Body of pancreas (tissue), 4 donors: ENCODE results near the gene WDR1. TPM values are rescaled to one million over a fixed set of nuclear protein-coding genes. Genes with fewer than 3 reads are reported as not detected.
A peak's percentile ranks its signal among the peaks of the same experiment; 100 is the strongest.

ENCODE experiments used
- ATAC-seq: fragments of 150-250 bp; one replicate; pipeline ENCODE4 v1.9.1; 2016
- DNase-seq, 4 donors: peaks; one replicate each; pipeline ENCODE4 v3.0.0-alpha.2; 2019
- H3K27ac ChIP-seq, 4 donors: fragments of 200-600 bp; sonication (generic); 1 replicate in 3 of 4; 2 replicates in 1 of 4; pipeline versions ENCODE4 v1.5.1 to v1.6.1; 2016 to 2019; ENCODE audit warnings: mild to moderate bottlenecking in 1 of 4, mixed read lengths in 1 of 4, moderate library complexity in 1 of 4
- H3K27me3 ChIP-seq, 2 donors: fragments of 200-600 bp; sonication (generic); one replicate each; pipeline ENCODE4 v1.6.0; 2016; ENCODE audit warnings: mild to moderate bottlenecking in 1 of 2
- H3K36me3 ChIP-seq, 2 donors: fragments of 200-600 bp; sonication (generic); replicated peaks in 1 of 2; 2 replicates each; pipeline ENCODE4 v1.5.1; 2016; ENCODE audit warnings: low read depth in 2 of 2; ENCODE audit not compliant: insufficient read depth in 1 of 2
- H3K4me1 ChIP-seq: fragments of 200-600 bp; sonication (generic); one replicate; pipeline ENCODE4 v1.6.0; 2016
- H3K4me3 ChIP-seq, 2 donors: fragments of 200-600 bp; sonication (generic); 1 replicate in 1 of 2; 2 replicates in 1 of 2; pipeline ENCODE4 v1.5.1; 2016 to 2019
- H3K9me3 ChIP-seq, 3 donors: fragments of 200-600 bp; sonication (generic); 1 replicate in 2 of 3; 2 replicates in 1 of 3; pipeline ENCODE4 v1.5.1; 2016
- POLR2A ChIP-seq, 3 donors: fragments of 450-650 bp; IDR thresholded peaks; one replicate each; pipeline ENCODE4 v1.6.1; 2016; ENCODE audit warnings: antibody characterized with exemption in 3 of 3, mild to moderate bottlenecking in 2 of 3
- WGBS, 2 donors: methylation state at CpG; one replicate each; pipeline ENCODE4 v1.1.5; 2017; 5-methylcytosine and 5-hydroxymethylcytosine counted together
- intact Hi-C: fragments of 100-400 bp; cut with DNase I; formaldehyde crosslinking; loops from one replicate; pipeline ENCODE4 v1.15.1; 2023
- total RNA-seq, 2 donors: library from RNA; depleted of rRNA; stranded (reverse); fragments of >200 nt; gene quantifications; one replicate each; pipeline ENCODE4 v1.1.0, GENCODE V29; 2016
- TF ChIP-seq, protein P1 (sequence below), 7 experiments: fragments of 450-650 bp in 4 of 7; fragments of 200-600 bp in 3 of 7; sonication (generic) in 3 of 7; IDR thresholded peaks; one replicate each; pipeline ENCODE4 v1.5.1; 2016 to 2019; ENCODE audit warnings: antibody characterized with exemption in 7 of 7

Gene WDR1
- total RNA-seq, 2 donors from 2014 or later = 46.1 to 51.9 TPM

GRCh38 chr4:10118048-10119004 is 1.7 kb upstream of the WDR1 start:
- DNase-seq (no peak), ATAC-seq (no peak)
- Histone ChIP-seq H3K4me1 (peaks cover 23% of the 10 kb centered on the region), H3K4me3 (no peak overlapping the region), H3K27ac (no peak overlapping the region), H3K27me3 (no peaks in the 10 kb centered on the region), H3K9me3 (no peaks in the 10 kb centered on the region), H3K36me3 (peaks cover 0 to 1% of the 10 kb centered on the region in 2 donors)
- TF ChIP-seq, protein P1, sequence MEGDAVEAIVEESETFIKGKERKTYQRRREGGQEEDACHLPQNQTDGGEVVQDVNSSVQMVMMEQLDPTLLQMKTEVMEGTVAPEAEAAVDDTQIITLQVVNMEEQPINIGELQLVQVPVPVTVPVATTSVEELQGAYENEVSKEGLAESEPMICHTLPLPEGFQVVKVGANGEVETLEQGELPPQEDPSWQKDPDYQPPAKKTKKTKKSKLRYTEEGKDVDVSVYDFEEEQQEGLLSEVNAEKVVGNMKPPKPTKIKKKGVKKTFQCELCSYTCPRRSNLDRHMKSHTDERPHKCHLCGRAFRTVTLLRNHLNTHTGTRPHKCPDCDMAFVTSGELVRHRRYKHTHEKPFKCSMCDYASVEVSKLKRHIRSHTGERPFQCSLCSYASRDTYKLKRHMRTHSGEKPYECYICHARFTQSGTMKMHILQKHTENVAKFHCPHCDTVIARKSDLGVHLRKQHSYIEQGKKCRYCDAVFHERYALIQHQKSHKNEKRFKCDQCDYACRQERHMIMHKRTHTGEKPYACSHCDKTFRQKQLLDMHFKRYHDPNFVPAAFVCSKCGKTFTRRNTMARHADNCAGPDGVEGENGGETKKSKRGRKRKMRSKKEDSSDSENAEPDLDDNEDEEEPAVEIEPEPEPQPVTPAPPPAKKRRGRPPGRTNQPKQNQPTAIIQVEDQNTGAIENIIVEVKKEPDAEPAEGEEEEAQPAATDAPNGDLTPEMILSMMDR (IDR thresholded peaks at IDR 0.05) = no peak
- TF ChIP-seq POLR2A (IDR thresholded peaks at IDR 0.05) = no peak
- WGBS, 2 donors = 76 to 77% methylated on average over 21 of the region's 21 CpGs
- intact Hi-C loops = no loop called here

GRCh38 chr4:10117359-10118047 is 904 bp upstream of the WDR1 start:
- no peak for ATAC-seq

DNA sequence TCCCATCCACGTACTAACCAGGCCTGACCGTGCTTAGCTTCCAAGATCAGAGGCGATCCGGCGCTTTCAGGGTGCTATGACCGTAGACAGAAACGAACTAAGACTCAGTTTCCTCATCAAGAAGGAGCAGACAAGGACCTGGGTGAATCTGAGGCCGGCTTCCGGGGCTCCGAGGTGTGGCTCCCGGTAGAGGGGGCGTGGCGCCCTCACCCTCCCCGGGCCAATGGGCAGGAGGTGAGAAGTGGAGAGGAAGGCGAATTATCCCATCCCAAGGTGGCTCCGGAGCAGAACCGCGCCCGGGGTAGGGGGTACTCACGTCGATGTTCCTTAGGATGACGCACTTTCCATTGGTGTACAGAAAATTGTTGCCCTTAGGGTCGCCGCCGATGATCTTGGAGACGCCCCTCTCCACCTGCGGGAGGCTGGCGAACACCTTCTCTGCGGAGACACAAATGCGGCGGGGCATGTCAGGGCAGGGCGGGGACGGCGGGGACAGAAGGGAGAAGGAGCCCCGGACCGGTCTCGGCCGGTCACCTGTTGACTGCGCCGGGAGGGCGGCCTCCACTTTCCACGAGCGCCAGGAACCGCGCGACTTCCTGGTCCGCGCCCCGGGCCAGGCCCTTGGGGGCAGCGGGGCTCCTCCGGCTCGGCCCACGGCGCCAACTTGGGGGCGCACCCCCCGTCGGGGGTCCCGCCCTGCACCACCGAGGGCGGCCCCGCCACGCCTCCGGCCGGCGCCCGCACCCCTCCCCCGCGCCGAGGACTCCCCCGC is 616 bp downstream of the WDR1 start:
- intact Hi-C loops = no loop called here

More at GRCh38 chr4:10117359-10118047, 904 bp upstream of the WDR1 start:
- TF ChIP-seq POLR2A (IDR thresholded peaks at IDR 0.05) = no peak
- TF ChIP-seq, protein P1 (IDR thresholded peaks at IDR 0.05) = no peak
- H3K27me3 ChIP-seq = no peaks in the 10 kb centered on the region
- H3K4me3 ChIP-seq = peak overlapping the region; percentile 29 to 45
- WGBS, 2 donors = 24 to 35% methylated on average over 17 of the region's 17 CpGs
- peaks cover 0 to 5% of the 10 kb centered on the region in 2 donors for H3K36me3 ChIP-seq
- peak overlapping the region; percentile 63 to 95 (median 90) for H3K27ac ChIP-seq
- peaks cover 23% of the 10 kb centered on the region for H3K4me1 ChIP-seq
- intact Hi-C loops = no loop called here
- H3K9me3 ChIP-seq = no peaks in the 10 kb centered on the region
- DNase-seq = peak in 2 of 4 donors; percentile 34 to 51

GRCh38 chr4:10115271-10115796 is 1.3 kb downstream of the WDR1 start:
- peak overlapping the region in 3 of 4 donors; percentile 87 to 95 (median 94) for H3K27ac ChIP-seq
- peaks cover 0 to 8% of the 10 kb centered on the region in 2 donors for H3K36me3 ChIP-seq
- TF ChIP-seq, protein P1 (IDR thresholded peaks at IDR 0.05) = no peak
- TF ChIP-seq POLR2A (IDR thresholded peaks at IDR 0.05) = no peak
- H3K9me3 ChIP-seq = no peaks in the 10 kb centered on the region
- WGBS, 2 donors = 49 to 51% methylated on average over 10 to 15 of the region's 15 CpGs
- peaks cover 23% of the 10 kb centered on the region for H3K4me1 ChIP-seq
- H3K27me3 ChIP-seq = no peaks in the 10 kb centered on the region
- H3K4me3 ChIP-seq = peak overlapping the region in 1 of 2 donors; percentile 81
- ATAC-seq (no peak), DNase-seq (no peak)
- intact Hi-C loops = no loop called here

More for the DNA sequence above, 616 bp downstream of the WDR1 start:
- 3 to 4% methylated on average over 28 to 59 of the region's 70 CpGs for WGBS, 2 donors
- Histone ChIP-seq H3K9me3 (no peaks in the 10 kb centered on the region), H3K27ac (peak overlapping the region; percentile 78 to 95 (median 90)), H3K4me1 (peaks cover 23% of the 10 kb centered on the region), H3K27me3 (no peaks in the 10 kb centered on the region), H3K4me3 (peak overlapping the region; percentile 23 to 81), H3K36me3 (peaks cover 0 to 6% of the 10 kb centered on the region in 2 donors)
- DNase-seq (peak; percentile 47 to 56 (median 55)), ATAC-seq (peak; percentile 28)
- TF ChIP-seq POLR2A (IDR thresholded peaks at IDR 0.05) = no peak
- TF ChIP-seq, protein P1 (IDR thresholded peaks at IDR 0.05) = no peak
